IgD-negative memory B cell (primary cell): Measurements from ENCODE around the gene FOXL1. TPM values are rescaled to one million over a fixed set of nuclear protein-coding genes. Genes with fewer than 3 reads are reported as not detected.
A peak's percentile ranks its signal among the peaks of the same experiment; 100 is the strongest.

Experiments
- H3K27ac Mint-ChIP-seq, 3 donors: one replicate each; pipeline ENCODE4 v1.8.0; 2020 to 2022; ENCODE audit warnings: mild to moderate bottlenecking in 3 of 3, mixed read lengths in 3 of 3, moderate library complexity in 1 of 3
- H3K27me3 Mint-ChIP-seq: one replicate; pipeline ENCODE4 v1.8.0; 2021; ENCODE audit warnings: mixed read lengths
- H3K36me3 Mint-ChIP-seq: one replicate; pipeline ENCODE4 v1.8.0; 2020; ENCODE audit warnings: mild to moderate bottlenecking, mixed read lengths
- H3K4me1 Mint-ChIP-seq, 3 donors: one replicate each; pipeline ENCODE4 v1.8.0; 2020 to 2022; ENCODE audit warnings: mixed read lengths in 3 of 3, mild to moderate bottlenecking in 1 of 3
- H3K4me3 Mint-ChIP-seq, 4 donors: one replicate each; pipeline ENCODE4 v1.8.0; 2020 to 2022; ENCODE audit warnings: mild to moderate bottlenecking in 4 of 4, mixed read lengths in 4 of 4, moderate library complexity in 3 of 4
- H3K9me3 Mint-ChIP-seq, 3 donors: one replicate each; pipeline ENCODE4 v1.8.0; 2020 to 2021; ENCODE audit warnings: mixed read lengths in 3 of 3, mild to moderate bottlenecking in 1 of 3
- polyA plus RNA-seq: library from polyadenylated mRNA; unstranded; fragments of 300-500 nt; fragmentation: Illumina TruSeq; gene quantifications from one replicate; pipeline ENCODE4 v1.2.3, GENCODE V29; 2021

The FOXL1 gene
- polyA plus RNA-seq, 1 donor from 2014 or later = not detected

GRCh38 chr16:86595983-86596605 lies 17.7 kb downstream of the FOXL1 start:
- peaks cover 25% of the 10 kb centered on the region for H3K27me3 Mint-ChIP-seq

GRCh38 chr16:86597126-86597879 lies 19.0 kb downstream of the FOXL1 start:
- H3K4me3 Mint-ChIP-seq = no peak overlapping the region
- peaks cover 25% of the 10 kb centered on the region for H3K27me3 Mint-ChIP-seq
- H3K36me3 Mint-ChIP-seq = peaks cover 2% of the 10 kb centered on the region
- H3K4me1 Mint-ChIP-seq = peaks cover 0 to 2% (median 0%) of the 10 kb centered on the region in 3 donors
- no peak overlapping the region for H3K27ac Mint-ChIP-seq
- H3K9me3 Mint-ChIP-seq = no peaks in the 10 kb centered on the region

More at GRCh38 chr16:86595983-86596605, 17.7 kb downstream of the FOXL1 start:
- Mint-ChIP-seq H3K4me1 (peaks cover 0 to 2% (median 0%) of the 10 kb centered on the region in 3 donors), H3K27ac (no peak overlapping the region), H3K9me3 (peaks cover 0 to 3% (median 3%) of the 10 kb centered on the region in 3 donors), H3K4me3 (no peak overlapping the region), H3K36me3 (peaks cover 2% of the 10 kb centered on the region)

- no peak overlapping the region for H3K27ac Mint-ChIP-seq
- peaks cover 24% of the 10 kb centered on the region for H3K27me3 Mint-ChIP-seq
- no peaks in the 10 kb centered on the region for H3K9me3 Mint-ChIP-seq
- H3K36me3 Mint-ChIP-seq = peaks cover 2% of the 10 kb centered on the region
- peaks cover 0 to 2% (median 0%) of the 10 kb centered on the region in 3 donors for H3K4me1 Mint-ChIP-seq
- no peak overlapping the region for H3K4me3 Mint-ChIP-seq
Measured at GRCh38 chr16:86597880-86598606, 19.7 kb downstream of the FOXL1 start.

- H3K9me3 Mint-ChIP-seq = no peaks in the 10 kb centered on the region
- peaks cover 0 to 2% (median 0%) of the 10 kb centered on the region in 3 donors for H3K4me1 Mint-ChIP-seq
- no peak overlapping the region for H3K4me3 Mint-ChIP-seq
- no peak overlapping the region for H3K27ac Mint-ChIP-seq
- peaks cover 2% of the 10 kb centered on the region for H3K36me3 Mint-ChIP-seq
- H3K27me3 Mint-ChIP-seq = peaks cover 16% of the 10 kb centered on the region
Measured at GRCh38 chr16:86598607-86599565, 20.5 kb downstream of the FOXL1 start.

GRCh38 chr16:86601356-86601755 lies 23.0 kb downstream of the FOXL1 start:
- Mint-ChIP-seq H3K27ac (no peak overlapping the region), H3K27me3 (peaks cover 13% of the 10 kb centered on the region), H3K4me3 (no peak overlapping the region), H3K36me3 (peaks cover 2% of the 10 kb centered on the region), H3K9me3 (no peaks in the 10 kb centered on the region), H3K4me1 (peaks cover 7 to 11% (median 10%) of the 10 kb centered on the region in 3 donors)

GRCh38 chr16:86602521-86602920 lies 24.2 kb downstream of the FOXL1 start:
- H3K4me1 Mint-ChIP-seq = peaks cover 7 to 11% (median 10%) of the 10 kb centered on the region in 3 donors
- H3K36me3 Mint-ChIP-seq = peaks cover 3% of the 10 kb centered on the region
- H3K4me3 Mint-ChIP-seq = no peak overlapping the region
- H3K27ac Mint-ChIP-seq = no peak overlapping the region
- peaks cover 13% of the 10 kb centered on the region for H3K27me3 Mint-ChIP-seq
- H3K9me3 Mint-ChIP-seq = peaks cover 0 to 4% (median 2%) of the 10 kb centered on the region in 3 donors

- Mint-ChIP-seq H3K4me1 (peaks cover 7 to 11% (median 8%) of the 10 kb centered on the region in 3 donors), H3K36me3 (peaks cover 1% of the 10 kb centered on the region), H3K27ac (peak overlapping the region in 2 of 3 donors; percentile 24 to 73), H3K9me3 (peaks cover 0 to 4% (median 2%) of the 10 kb centered on the region in 3 donors), H3K4me3 (peak overlapping the region; percentile 87 to 93 (median 92)), H3K27me3 (peaks cover 10% of the 10 kb centered on the region)
Measured at GRCh38 chr16:86604436-86605193, 26.3 kb downstream of the FOXL1 start.

- Mint-ChIP-seq H3K9me3 (peaks cover 0 to 4% (median 2%) of the 10 kb centered on the region in 3 donors), H3K36me3 (peaks cover 1% of the 10 kb centered on the region), H3K4me1 (peaks cover 7 to 11% (median 8%) of the 10 kb centered on the region in 3 donors), H3K27me3 (peaks cover 6% of the 10 kb centered on the region), H3K27ac (no peak overlapping the region), H3K4me3 (peak overlapping the region; percentile 7 to 84 (median 40))
Measured at GRCh38 chr16:86605950-86606349, 27.6 kb downstream of the FOXL1 start.

GRCh38 chr16:86608301-86608747 lies 30.0 kb downstream of the FOXL1 start:
- Mint-ChIP-seq H3K27ac (no peak overlapping the region), H3K9me3 (peaks cover 0 to 4% (median 2%) of the 10 kb centered on the region in 3 donors), H3K36me3 (peaks cover 1% of the 10 kb centered on the region), H3K27me3 (peaks cover 3% of the 10 kb centered on the region), H3K4me3 (no peak overlapping the region), H3K4me1 (peaks cover 8 to 11% (median 9%) of the 10 kb centered on the region in 3 donors)

- H3K4me3 Mint-ChIP-seq = no peak overlapping the region
- H3K27me3 Mint-ChIP-seq = peaks cover 3% of the 10 kb centered on the region
- H3K9me3 Mint-ChIP-seq = peaks cover 0 to 4% (median 2%) of the 10 kb centered on the region in 3 donors
- H3K4me1 Mint-ChIP-seq = peaks cover 7 to 11% (median 9%) of the 10 kb centered on the region in 3 donors
- peaks cover 1% of the 10 kb centered on the region for H3K36me3 Mint-ChIP-seq
- no peak overlapping the region for H3K27ac Mint-ChIP-seq
Measured at GRCh38 chr16:86609115-86609514, 30.8 kb downstream of the FOXL1 start.

- H3K4me3 Mint-ChIP-seq = no peak overlapping the region
- H3K27me3 Mint-ChIP-seq = peaks cover 3% of the 10 kb centered on the region
- H3K9me3 Mint-ChIP-seq = peaks cover 0 to 4% (median 2%) of the 10 kb centered on the region in 3 donors
- H3K4me1 Mint-ChIP-seq = peaks cover 5 to 9% (median 6%) of the 10 kb centered on the region in 3 donors
- H3K36me3 Mint-ChIP-seq = peaks cover 1% of the 10 kb centered on the region
- H3K27ac Mint-ChIP-seq = peak overlapping the region in 1 of 3 donors; percentile 54
Measured at GRCh38 chr16:86609661-86610060, 31.3 kb downstream of the FOXL1 start.

- peaks cover 1% of the 10 kb centered on the region for H3K36me3 Mint-ChIP-seq
- H3K27me3 Mint-ChIP-seq = peaks cover 3% of the 10 kb centered on the region
- H3K4me1 Mint-ChIP-seq = peaks cover 0 to 2% (median 0%) of the 10 kb centered on the region in 3 donors
- no peak overlapping the region for H3K27ac Mint-ChIP-seq
- no peak overlapping the region for H3K4me3 Mint-ChIP-seq
- peaks cover 0 to 4% (median 2%) of the 10 kb centered on the region in 3 donors for H3K9me3 Mint-ChIP-seq
Measured at GRCh38 chr16:86610779-86611524, 32.6 kb downstream of the FOXL1 start.

GRCh38 chr16:86611525-86611855 lies 33.1 kb downstream of the FOXL1 start:
- no peak overlapping the region for H3K27ac Mint-ChIP-seq

More at GRCh38 chr16:86611525-86611855, 33.1 kb downstream of the FOXL1 start:
- Mint-ChIP-seq H3K4me1 (peaks cover 0 to 2% (median 0%) of the 10 kb centered on the region in 3 donors), H3K9me3 (peaks cover 0 to 4% (median 2%) of the 10 kb centered on the region in 3 donors), H3K36me3 (peaks cover under 1% of the 10 kb centered on the region), H3K27me3 (peaks cover 3% of the 10 kb centered on the region), H3K4me3 (no peak overlapping the region)
